ENCODE data around the gene PPP1R8. TPM values are rescaled to one million over a fixed set of nuclear protein-coding genes. Genes with fewer than 3 reads are reported as not detected.

The PPP1R8 gene
- total and polyA plus RNA-seq, 10 of the 15 experiments (the other 5 are each of a cell fraction or from before 2014, with no cell fraction given): 10.2 to 77.0 (median 53.0) TPM

GRCh38 chr1:27787895-27788294 is 42.7 kb upstream of the PPP1R8 start:
- in situ Hi-C loops (cut with MboI) (no loop called here), intact Hi-C loops (cut with micrococcal nuclease; ENCODE audit: unreplicated experiment) (no loop called here)
- FAIRE-seq: no peak
- Histone ChIP-seq H3K36me3 (ENCODE audit: control insufficient read depth in 2 of 2, insufficient read depth in 2 of 2, low read length in 1 of 2) (peaks cover 3 to 16% of the 10 kb centered on the region in 2 experiments; a peak in 3 of 4 replicates), H3K4me1 (ENCODE audit: control insufficient read depth, insufficient read depth, low read length) (no peaks in the 10 kb centered on the region), H3K9me3 (replicated peaks; ENCODE audit: control insufficient read depth, insufficient read depth, low read length) (no peaks in the 10 kb centered on the region; the same call in 2 of the 3 replicates), H3K79me2 (ENCODE audit: control insufficient read depth, insufficient read depth, low read length) (peaks cover 31% of the 10 kb centered on the region), H3K27me3 (replicated peaks in 1 of 2; ENCODE audit: control insufficient read depth in 2 of 2, insufficient read depth in 2 of 2, low read length in 1 of 2) (no peaks in the 10 kb centered on the region), H3K4me3 (no peak overlapping the region), H4K20me1 (ENCODE audit: control insufficient read depth, insufficient read depth) (no peaks in the 10 kb centered on the region), H3K27ac (ENCODE audit: control insufficient read depth, insufficient read depth) (no peak overlapping the region), H3K4me2 (ENCODE audit: control insufficient read depth, insufficient read depth) (no peak overlapping the region), H2AFZ (ENCODE audit: control insufficient read depth, low read depth, low read length) (no peak overlapping the region), H3K9ac (ENCODE audit: control insufficient read depth, insufficient read depth, low read length) (no peak overlapping the region)
- ChIA-PET RAD21 (ENCODE audit: unreplicated experiment) (no interaction called here), POLR2A (interaction anchor here (0.9 kb wide), 1 partner anchor 13 kb away, joined by 3 read pairs; no protein-coding TSS in a partner anchor), SMC1A (ENCODE audit: uncharacterized antibody, unreplicated experiment) (interaction anchor here (0.7 to 4.0 kb wide), 2 partner anchors 11 to 46 kb away, joined by 3 to 21 read pairs; no protein-coding TSS in a partner anchor), CTCF (no interaction called here)
- BruUV-seq (replicated peaks): no TSS peak
- no peak for ATAC-seq
- DNase-seq (ENCODE audit: low read depth, low spot score): no peak
- TF ChIP-seq MXI1 (IDR thresholded peaks at IDR 0.05; ENCODE audit: low read depth, low read length): no peak
- TF ChIP-seq, protein P1, sequence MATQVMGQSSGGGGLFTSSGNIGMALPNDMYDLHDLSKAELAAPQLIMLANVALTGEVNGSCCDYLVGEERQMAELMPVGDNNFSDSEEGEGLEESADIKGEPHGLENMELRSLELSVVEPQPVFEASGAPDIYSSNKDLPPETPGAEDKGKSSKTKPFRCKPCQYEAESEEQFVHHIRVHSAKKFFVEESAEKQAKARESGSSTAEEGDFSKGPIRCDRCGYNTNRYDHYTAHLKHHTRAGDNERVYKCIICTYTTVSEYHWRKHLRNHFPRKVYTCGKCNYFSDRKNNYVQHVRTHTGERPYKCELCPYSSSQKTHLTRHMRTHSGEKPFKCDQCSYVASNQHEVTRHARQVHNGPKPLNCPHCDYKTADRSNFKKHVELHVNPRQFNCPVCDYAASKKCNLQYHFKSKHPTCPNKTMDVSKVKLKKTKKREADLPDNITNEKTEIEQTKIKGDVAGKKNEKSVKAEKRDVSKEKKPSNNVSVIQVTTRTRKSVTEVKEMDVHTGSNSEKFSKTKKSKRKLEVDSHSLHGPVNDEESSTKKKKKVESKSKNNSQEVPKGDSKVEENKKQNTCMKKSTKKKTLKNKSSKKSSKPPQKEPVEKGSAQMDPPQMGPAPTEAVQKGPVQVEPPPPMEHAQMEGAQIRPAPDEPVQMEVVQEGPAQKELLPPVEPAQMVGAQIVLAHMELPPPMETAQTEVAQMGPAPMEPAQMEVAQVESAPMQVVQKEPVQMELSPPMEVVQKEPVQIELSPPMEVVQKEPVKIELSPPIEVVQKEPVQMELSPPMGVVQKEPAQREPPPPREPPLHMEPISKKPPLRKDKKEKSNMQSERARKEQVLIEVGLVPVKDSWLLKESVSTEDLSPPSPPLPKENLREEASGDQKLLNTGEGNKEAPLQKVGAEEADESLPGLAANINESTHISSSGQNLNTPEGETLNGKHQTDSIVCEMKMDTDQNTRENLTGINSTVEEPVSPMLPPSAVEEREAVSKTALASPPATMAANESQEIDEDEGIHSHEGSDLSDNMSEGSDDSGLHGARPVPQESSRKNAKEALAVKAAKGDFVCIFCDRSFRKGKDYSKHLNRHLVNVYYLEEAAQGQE (IDR thresholded peaks at IDR 0.05; ENCODE audit: low read depth, low read length): no peak

- no peak overlapping the region for H3K4me2 ChIP-seq (ENCODE audit: control insufficient read depth, insufficient read depth)
- intact Hi-C loops (cut with micrococcal nuclease; ENCODE audit: unreplicated experiment): no loop called here
- peaks cover 24% of the 10 kb centered on the region for H3K79me2 ChIP-seq (ENCODE audit: control insufficient read depth, insufficient read depth, low read length)
- SMC1A ChIA-PET (ENCODE audit: uncharacterized antibody, unreplicated experiment): interaction anchor here (1.7 kb wide), 1 partner anchor 8 kb away, joined by 4 read pairs; no protein-coding TSS in a partner anchor
- RAD21 ChIA-PET (ENCODE audit: unreplicated experiment): no interaction called here
- no peak for FAIRE-seq
- ATAC-seq: no peak
- H3K36me3 ChIP-seq (ENCODE audit: control insufficient read depth in 2 of 2, insufficient read depth in 2 of 2, low read length in 1 of 2): peaks cover 3 to 25% of the 10 kb centered on the region in 2 experiments; a peak in 3 of 4 replicates
- no TSS peak for BruUV-seq (replicated peaks)
- no peaks in the 10 kb centered on the region for H4K20me1 ChIP-seq (ENCODE audit: control insufficient read depth, insufficient read depth)
- in situ Hi-C loops (cut with MboI): no loop called here
- H3K9ac ChIP-seq (ENCODE audit: control insufficient read depth, insufficient read depth, low read length): no peak overlapping the region
- DNase-seq (ENCODE audit: low read depth, low spot score): no peak
- H3K4me3 ChIP-seq: no peak overlapping the region
- POLR2A ChIA-PET: interaction anchor here (0.8 kb wide), 1 partner anchor 13 kb away, joined by 3 read pairs; no protein-coding TSS in a partner anchor
- 99% methylated on average over 4 of the region's 4 CpGs for WGBS (ENCODE audit: insufficient coverage, insufficient replicate concordance, low lambda C conversion rate, missing lambda C conversion rate)
- CTCF ChIA-PET: interaction anchor here (0.8 to 1.4 kb wide), 3 partner anchors 16 to 120 kb away, joined by 3 read pairs; no protein-coding TSS in a partner anchor
- no peak overlapping the region for H2AFZ ChIP-seq (ENCODE audit: control insufficient read depth, low read depth, low read length)
- no peaks in the 10 kb centered on the region; the same call in 2 of the 3 replicates for H3K9me3 ChIP-seq (replicated peaks; ENCODE audit: control insufficient read depth, insufficient read depth, low read length)
- H3K27me3 ChIP-seq (replicated peaks in 1 of 2; ENCODE audit: control insufficient read depth in 2 of 2, insufficient read depth in 2 of 2, low read length in 1 of 2): no peaks in the 10 kb centered on the region
- H3K27ac ChIP-seq (ENCODE audit: control insufficient read depth, insufficient read depth): no peak overlapping the region
- H3K4me1 ChIP-seq (ENCODE audit: control insufficient read depth, insufficient read depth, low read length): no peaks in the 10 kb centered on the region
- TF ChIP-seq RELB (IDR thresholded peaks at IDR 0.05; ENCODE audit: low read depth): no peak
- TF ChIP-seq, protein P2, sequence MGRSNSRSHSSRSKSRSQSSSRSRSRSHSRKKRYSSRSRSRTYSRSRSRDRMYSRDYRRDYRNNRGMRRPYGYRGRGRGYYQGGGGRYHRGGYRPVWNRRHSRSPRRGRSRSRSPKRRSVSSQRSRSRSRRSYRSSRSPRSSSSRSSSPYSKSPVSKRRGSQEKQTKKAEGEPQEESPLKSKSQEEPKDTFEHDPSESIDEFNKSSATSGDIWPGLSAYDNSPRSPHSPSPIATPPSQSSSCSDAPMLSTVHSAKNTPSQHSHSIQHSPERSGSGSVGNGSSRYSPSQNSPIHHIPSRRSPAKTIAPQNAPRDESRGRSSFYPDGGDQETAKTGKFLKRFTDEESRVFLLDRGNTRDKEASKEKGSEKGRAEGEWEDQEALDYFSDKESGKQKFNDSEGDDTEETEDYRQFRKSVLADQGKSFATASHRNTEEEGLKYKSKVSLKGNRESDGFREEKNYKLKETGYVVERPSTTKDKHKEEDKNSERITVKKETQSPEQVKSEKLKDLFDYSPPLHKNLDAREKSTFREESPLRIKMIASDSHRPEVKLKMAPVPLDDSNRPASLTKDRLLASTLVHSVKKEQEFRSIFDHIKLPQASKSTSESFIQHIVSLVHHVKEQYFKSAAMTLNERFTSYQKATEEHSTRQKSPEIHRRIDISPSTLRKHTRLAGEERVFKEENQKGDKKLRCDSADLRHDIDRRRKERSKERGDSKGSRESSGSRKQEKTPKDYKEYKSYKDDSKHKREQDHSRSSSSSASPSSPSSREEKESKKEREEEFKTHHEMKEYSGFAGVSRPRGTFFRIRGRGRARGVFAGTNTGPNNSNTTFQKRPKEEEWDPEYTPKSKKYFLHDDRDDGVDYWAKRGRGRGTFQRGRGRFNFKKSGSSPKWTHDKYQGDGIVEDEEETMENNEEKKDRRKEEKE (IDR thresholded peaks at IDR 0.05): no peak
- no peak for TF ChIP-seq NR2F1 (conservative IDR thresholded peaks at IDR 0.05)
- TF ChIP-seq, protein P3, sequence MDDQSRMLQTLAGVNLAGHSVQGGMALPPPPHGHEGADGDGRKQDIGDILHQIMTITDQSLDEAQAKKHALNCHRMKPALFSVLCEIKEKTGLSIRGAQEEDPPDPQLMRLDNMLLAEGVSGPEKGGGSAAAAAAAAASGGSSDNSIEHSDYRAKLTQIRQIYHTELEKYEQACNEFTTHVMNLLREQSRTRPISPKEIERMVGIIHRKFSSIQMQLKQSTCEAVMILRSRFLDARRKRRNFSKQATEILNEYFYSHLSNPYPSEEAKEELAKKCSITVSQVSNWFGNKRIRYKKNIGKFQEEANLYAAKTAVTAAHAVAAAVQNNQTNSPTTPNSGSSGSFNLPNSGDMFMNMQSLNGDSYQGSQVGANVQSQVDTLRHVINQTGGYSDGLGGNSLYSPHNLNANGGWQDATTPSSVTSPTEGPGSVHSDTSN (IDR thresholded peaks at IDR 0.05; ENCODE audit: insufficient replicate concordance, low read depth, low read length): no peak
Measured at GRCh38 chr1:27789540-27790041, 41.0 kb upstream of the PPP1R8 start.
